Amygdala (tissue), 56 donors: ENCODE data around the gene PPFIA1.
"Not testable (repeated sequence)": the region's sequence is repeated elsewhere in the genome, so short reads cannot be mapped to it uniquely, and the experiment has no call there.

Experiments used
- DNase-seq, 56 donors: peaks; one replicate each; lab custom pipeline; 2025; lab: John Stamatoyannopoulos, UW

The PPFIA1 gene

DNA sequence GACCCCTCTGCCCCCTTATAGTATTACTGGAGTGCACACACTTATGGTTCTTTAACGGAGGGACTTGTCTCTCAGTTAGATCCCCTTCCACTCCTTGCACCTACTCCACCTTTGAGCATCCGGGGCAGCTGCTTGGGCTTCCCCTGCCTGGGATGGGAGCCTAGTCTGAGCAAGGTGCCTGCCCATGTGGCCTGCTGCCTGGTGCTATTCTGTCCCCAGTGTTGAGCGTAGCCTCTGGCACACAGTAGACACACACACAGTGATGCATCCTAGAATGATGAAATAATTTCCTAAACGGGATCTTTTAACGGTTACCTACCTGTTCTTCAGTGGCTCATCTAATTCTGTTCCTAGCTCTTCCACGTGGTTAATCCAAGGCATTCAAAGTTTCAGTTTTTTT lies 22.4 kb downstream of the PPFIA1 start:
- peak in 2 of 56 donors; percentile 14 to 21 for DNase-seq

GRCh38 chr11:70295166-70295565 lies 24.7 kb downstream of the PPFIA1 start:
- not testable (repeated sequence) for DNase-seq

- no peak for DNase-seq
These were observed 26.2 kb downstream of the PPFIA1 start for GRCh38 chr11:70296681-70297080.

DNA sequence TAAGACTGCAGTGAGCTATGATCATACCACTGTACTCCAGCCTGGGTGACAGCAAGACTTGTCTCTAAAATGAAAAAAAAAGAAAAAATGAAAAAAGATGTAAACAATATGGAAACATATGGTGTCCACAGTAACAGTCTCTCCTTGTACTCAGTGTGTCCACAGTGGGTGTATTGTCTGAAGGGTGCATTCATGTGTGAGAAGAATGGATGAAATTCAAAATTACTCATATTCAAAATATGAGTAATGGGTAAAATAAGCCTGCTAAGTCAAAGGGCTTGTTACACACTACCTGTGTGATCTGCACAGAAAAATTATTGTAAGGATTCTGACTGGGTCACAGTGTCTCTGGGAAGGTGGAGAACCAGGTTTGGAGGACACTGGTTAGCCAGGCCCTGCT lies 26.9 kb downstream of the PPFIA1 start:
- DNase-seq = no peak

DNA sequence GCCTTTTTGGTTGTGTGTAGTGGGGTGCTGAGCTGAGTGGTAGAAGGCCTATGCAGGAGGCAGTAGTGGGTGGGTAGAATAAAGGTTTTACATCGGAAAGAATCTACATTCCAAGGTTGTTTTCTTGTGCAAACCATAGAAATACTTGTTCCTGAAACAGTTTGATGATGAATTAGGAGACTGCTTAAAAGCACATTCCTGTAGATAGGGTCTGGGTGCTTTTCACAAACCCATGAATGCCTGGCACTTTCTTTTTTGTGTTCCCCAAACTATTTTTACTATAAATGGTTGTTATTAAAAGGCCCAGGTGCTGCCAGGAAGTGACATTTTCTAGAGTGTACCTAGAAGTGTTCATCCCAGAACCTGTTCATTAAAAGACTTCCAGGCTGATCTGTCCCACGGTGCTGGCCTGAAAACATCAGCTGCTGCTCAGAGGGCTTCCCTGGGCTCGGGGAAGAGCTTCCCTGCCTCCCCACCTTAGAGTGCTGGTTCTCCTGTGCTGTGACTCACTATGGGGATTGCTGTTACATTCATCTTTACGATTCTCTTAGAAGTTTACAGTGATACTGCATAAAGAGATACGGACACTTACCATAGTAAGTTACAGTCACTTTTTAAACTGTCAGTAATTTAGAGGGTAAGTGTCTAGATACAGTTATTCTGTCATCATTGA lies 27.9 kb downstream of the PPFIA1 start:
- DNase-seq = no peak

DNA sequence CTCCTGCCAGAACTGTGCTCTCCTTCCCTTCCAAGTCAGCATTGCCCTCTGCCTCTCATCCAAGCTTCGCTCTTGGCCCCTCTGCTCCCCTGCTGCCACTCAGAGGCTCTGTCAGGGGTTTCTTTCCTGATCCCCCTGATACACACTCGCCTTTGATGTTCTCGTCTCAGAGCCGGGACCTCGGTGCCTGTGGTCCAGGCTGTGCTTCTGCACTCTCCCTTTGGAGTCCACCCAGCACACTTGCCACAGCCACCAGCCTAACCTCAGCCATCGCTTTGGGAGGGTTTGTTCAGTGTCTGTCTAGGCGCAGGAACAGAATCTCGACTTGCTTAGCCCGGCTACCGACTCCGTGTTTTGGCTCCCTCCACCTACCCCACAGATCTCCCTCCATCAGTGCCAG lies 29.1 kb downstream of the PPFIA1 start:
- DNase-seq = no peak

DNA sequence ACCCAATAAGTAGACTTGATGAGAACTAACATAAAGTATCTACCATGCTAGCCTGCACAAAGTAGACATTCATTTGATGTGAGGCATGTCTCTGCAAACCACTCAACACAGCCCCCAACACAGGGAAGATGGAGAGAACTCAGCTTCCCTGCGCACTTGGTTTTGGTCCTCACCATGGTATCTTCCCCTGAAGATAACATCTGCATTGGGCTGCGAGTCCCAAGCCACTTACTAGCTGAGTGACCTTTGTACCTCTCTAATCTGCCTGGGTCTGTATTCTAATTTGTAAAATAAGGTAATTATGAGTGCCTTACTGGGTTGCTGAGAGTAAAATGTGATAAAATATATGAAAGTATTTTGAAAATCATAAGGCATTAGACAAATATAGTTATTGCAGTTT lies 30.7 kb downstream of the PPFIA1 start:
- no peak for DNase-seq

GRCh38 chr11:70301721-70302418 lies 31.4 kb downstream of the PPFIA1 start:
- no peak for DNase-seq

DNA sequence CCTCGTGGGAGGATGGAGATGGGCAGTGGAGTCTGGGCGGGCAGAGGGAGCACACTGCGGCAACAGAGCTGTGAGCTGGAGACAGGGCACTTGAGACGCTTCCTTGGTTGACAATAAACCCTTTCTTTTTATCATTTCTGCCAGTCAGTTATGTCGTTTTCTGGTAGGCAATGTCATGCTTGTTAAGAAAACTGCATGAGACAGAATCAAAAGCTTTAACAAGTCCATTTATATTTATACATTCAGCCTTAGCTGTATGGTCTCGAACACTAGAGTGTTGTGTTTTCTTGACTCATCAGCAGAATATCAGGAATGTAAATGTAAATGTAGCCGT lies 31.9 kb downstream of the PPFIA1 start:
- no peak for DNase-seq

- DNase-seq = no peak
These were observed 32.6 kb downstream of the PPFIA1 start for GRCh38 chr11:70303070-70303469.

DNA sequence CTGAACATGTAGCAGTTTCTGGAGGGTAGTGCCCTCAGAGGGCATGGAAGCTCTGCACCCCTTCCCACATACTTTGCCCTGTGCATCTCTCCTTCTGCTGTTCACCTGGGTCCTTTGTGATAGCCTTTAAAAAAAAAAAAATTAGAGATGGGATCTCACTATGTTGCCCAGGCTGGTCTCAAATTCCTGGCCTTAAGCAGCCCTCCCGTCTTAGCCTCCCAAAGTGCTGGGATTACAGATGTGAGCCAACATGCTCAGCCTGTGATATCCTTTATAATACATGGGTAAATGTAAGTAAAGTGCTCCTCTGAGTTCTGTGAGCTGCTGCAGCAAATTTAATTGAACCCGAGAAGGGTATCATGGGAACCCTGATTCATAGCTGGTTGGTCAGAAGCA lies 33.7 kb downstream of the PPFIA1 start:
- no peak for DNase-seq

- no peak for DNase-seq
These were observed 35.0 kb downstream of the PPFIA1 start for GRCh38 chr11:70305501-70305900.

DNA sequence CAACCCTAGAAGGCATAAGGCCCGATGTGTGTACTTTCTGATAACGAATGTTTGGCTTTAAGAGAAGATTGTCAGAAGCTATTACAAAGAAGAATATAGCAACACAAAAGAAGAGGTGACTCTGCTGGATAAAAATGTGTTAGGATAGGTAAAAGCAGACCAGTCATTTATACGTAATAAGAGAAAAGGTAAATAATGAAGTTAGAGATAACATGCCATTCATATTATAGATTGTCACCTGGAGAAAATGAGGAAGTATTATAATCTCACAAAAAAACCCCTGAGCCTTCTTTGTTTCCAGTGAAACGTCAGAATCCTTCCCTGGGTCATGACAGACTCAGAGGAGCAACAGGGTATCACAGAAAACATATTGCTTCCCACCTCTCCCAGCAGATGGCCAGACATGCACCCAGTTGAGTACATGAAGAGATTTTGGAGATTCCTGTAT lies 36.1 kb downstream of the PPFIA1 start:
- no peak for DNase-seq

DNA sequence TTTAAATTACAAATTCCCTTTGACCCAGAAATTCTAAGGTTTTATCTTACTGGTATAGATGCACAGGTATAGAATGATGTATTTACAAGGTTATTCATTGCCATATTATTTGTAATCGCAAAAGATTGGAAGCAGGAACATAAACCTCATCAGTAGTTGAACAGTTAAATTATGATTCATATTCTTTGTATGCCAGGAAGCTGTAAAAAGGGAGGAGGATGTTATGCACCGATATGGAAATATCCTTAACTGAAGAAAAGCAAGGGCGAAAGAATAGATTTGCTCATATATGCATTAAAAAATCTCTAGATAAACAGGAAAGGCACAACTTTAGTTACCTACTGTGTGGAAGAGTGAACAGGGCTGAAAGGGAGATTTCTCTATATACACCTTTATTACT lies 36.7 kb downstream of the PPFIA1 start:
- DNase-seq = no peak

GRCh38 chr11:70311616-70312015 lies 41.1 kb downstream of the PPFIA1 start:
- DNase-seq = no peak

DNA sequence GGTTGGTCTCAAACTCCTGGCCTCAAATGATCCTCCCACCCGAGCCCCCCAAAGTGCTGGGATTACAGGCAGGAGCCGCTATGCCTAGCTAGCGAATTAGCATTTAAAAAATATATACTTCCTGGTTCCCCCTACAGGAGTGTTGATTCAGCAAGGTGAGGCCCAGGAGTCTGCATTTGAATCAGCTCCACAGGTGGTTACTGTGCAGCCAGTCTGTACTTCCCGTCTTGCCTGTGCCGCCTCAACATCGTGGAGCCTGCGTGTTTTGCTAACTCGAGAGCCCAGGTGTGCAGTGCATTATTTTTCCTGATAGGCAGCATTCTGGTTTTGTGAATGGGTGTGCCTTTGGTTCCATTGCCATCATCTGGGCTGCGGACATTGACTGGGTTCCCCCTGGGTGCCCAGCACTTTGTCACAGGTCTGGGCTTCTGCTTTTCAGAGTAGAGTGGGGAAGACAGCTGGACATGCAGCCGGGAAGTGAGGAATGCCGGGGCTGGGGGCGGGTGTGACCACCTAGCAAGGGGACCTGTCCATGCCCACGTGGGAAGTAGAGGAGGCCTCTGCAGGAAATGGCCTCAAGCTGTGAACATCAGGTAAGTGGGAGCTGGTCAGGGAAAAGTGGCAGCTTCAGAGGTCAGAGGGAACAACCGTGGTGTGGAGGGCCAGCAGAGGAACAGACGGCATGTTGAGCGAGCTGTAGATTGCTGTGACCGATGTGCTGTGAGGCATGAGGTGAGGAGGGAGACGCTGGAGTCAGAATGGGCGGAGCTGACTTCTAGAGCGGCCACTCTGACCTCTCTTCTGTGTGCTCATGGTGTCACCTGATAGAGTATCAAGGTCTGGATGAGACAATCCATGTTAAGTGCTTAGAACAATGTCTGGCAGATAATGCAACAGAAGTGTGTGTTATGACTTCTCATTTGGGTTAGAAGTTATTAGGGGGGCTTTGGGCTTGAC lies 42.2 kb downstream of the PPFIA1 start:
- no peak for DNase-seq

GRCh38 chr11:70313945-70314344 lies 43.5 kb downstream of the PPFIA1 start:
- DNase-seq = no peak

- no peak for DNase-seq
These were observed 44.2 kb downstream of the PPFIA1 start for GRCh38 chr11:70314730-70315129.

GRCh38 chr11:70315716-70316115 lies 45.2 kb downstream of the PPFIA1 start:
- no peak for DNase-seq

- DNase-seq = no peak
These were observed 47.3 kb downstream of the PPFIA1 start for GRCh38 chr11:70317581-70318305.
